Stimulated activated CD4-positive, alpha-beta T cell treated with anti-CD3 and anti-CD28 coated beads, Interleukin-15, amount 100 ng/mL, for 1 hour (primary cell): Measurements from ENCODE around the gene GCLC.
A peak's percentile ranks its signal among the peaks of the same experiment; 100 is the strongest.
"Not testable (repeated sequence)": the region's sequence is repeated elsewhere in the genome, so short reads cannot be mapped to it uniquely, and the experiment has no call there.

Experiments used
- DNase-seq, 2 donors: peaks; one replicate each; pipeline ENCODE4 v3.0.0-alpha.2; 2020; ENCODE audit warnings: low read depth in 1 of 2, low spot score in 1 of 2

Gene GCLC

DNA sequence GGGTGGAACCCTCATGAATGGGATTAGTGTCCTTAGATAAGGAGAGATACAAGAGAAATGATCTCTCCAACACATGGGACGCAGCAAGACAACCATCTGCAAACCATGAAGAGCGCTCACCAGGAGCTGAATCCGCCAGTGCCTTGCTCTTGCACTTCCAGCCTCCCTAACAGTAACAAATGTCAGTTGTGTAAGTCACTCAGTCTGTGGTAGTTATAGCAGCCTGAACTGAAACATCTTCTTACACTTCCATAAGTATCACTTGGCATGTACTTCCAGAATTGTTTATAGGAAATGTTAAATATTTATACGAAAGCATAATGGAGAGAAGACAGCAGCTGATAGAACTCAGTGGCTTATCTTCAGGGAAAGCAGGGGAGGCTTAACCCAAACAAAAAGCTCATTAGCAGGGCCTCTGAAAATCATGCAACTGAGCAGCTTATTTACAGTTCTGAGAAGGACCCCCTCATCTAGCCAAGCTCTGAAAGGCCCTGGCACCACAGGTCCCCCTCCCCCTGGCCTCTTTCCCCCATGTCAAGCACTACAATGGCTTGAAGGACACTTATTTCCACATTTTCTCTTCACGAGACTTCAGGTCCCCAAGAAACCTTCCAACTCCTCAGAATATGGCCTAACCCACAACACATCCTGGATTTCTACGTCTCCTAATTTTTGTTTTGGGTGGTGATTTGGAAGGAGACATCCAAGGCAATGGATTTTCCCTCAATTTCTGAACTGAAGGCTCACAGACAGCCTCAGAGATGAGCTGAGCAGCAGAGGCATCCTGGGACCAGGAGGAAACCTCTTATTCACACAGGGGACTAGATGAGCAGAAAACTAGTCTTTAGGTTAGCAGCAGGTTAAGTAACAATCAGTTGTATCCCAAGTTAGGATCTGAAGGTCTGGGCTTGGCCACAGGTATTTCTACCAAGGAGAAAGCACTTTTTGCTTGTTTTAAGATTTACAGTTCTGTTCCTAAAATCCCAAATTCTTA lies 49.1 kb downstream of the GCLC start:
- DNase-seq: no peak

DNA sequence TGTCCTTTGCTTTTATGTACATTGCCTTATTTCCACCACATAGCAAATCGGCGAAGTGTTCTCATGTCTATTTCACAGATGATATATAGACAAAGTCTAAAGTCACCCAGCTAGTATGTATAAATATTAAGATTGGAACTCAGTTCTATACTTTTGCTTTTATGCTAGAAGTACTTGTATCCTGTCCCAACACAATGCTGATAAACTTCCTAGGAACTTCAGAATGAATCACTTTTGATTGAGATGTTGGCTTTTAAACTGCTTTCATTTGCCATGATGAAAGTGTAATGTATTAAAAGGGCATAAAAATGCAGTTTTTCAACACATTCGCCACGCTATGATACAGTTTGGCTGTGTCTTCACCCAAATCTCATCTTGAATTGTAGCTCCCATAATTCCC lies 50.8 kb downstream of the GCLC start:
- no peak for DNase-seq

- DNase-seq: no peak
Observed at GRCh38 chr6:53493635-53494025, 51.3 kb downstream of the GCLC start.

GRCh38 chr6:53492860-53493634 lies 51.9 kb downstream of the GCLC start:
- peak in 1 of 2 donors; percentile 11 for DNase-seq

DNA sequence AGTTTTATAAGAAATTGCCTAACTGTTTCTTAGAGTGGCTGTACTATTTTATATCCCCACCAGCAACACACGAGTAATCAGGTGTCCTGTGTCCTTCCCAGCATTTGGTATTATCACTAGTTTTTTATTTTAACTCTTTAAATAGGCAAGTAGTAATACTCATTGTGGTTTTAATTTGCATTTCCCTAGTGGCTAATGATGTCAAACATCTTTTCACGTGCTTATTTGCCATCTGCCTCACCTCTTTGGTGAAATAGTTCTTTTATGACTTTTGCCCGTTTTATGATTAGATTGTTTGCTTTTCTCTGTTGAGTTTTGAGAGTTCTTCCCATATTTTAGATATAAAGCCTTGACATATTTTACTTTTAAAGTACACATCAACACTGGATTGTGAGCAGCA lies 57.8 kb downstream of the GCLC start:
- no peak for DNase-seq

- DNase-seq: no peak
Observed at GRCh38 chr6:53486679-53487078, 58.2 kb downstream of the GCLC start.

DNA sequence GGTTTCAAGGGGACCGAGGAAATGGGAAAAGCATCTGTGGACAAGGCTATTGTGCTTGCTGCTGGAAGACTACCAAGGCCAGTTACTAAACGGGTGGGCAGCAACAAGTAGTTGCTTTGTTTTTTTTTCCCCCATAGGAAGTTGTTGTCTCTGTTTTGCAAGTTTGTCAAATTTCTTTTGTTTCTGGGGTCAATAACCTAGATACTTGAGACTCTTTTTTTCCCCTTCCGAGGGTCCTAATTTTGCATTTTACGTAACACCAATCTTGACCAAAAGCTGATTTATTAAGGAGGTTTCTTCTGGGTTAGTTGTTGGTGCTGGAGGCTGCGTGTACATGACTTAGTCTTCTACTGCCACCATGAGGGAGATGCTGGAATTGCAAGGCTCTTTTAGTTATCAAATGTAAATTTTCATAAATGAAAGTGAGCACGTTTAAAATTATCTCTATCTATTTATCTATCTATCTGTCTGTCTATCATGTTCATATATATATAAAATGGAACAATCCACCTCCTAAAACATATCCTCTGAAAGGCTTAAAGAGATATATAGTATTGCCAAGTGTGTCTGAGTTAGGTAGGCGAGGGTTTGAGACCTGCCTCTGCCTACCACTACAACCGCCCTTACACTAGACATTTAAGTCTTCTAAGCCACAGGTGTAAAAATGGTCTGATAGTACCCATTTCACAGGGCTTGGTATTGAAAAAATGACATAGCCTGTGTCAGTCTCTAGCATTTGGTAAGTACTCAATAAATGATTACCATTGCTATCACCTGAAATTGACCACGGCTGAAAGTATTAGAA lies 60.2 kb downstream of the GCLC start:
- DNase-seq: peak in 1 of 2 donors; percentile 26

GRCh38 chr6:53483423-53484353 lies 61.2 kb downstream of the GCLC start:
- DNase-seq: no peak

- no peak for DNase-seq
Observed at GRCh38 chr6:53481323-53481722, 63.6 kb downstream of the GCLC start.

DNA sequence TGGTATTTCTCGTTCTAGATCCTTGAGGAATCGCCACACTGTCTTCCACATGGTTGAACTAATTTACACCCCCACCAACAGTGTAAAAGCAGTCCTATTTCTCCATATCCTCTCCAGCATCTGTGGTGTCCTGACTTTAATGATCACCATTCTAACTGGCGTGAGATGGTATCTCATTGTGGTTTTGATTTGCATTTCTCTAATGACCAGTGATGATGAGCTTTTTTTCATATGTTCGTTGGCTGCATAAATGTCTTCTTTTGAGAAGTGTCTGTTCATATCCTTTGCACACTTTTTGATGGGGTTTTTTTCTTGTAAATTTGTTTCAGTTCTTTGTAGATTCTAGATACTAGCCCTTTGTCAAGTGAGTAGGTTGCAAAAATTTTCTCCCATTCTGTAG lies 64.1 kb downstream of the GCLC start:
- not testable (repeated sequence) for DNase-seq

DNA sequence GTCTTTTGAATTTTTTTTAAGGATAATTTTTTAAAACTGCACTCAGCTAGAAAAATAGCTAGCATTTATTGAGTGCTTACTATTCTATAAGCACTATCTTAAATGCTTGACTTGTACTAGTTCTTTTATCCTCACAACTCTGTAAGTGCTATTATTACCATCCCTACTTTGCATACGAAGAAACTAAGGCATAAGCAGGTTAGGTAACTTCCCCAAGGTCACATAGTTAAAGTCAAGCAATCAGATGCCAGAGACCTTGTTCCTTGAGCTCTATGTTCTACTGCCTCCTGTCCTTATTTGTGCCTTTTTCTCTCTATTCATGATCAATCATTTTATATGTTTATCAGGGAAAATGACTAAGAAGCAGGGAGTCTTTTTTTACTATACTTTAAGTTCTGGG lies 65.0 kb downstream of the GCLC start:
- DNase-seq: no peak

GRCh38 chr6:53476964-53477363 lies 67.9 kb downstream of the GCLC start:
- DNase-seq: no peak

DNA sequence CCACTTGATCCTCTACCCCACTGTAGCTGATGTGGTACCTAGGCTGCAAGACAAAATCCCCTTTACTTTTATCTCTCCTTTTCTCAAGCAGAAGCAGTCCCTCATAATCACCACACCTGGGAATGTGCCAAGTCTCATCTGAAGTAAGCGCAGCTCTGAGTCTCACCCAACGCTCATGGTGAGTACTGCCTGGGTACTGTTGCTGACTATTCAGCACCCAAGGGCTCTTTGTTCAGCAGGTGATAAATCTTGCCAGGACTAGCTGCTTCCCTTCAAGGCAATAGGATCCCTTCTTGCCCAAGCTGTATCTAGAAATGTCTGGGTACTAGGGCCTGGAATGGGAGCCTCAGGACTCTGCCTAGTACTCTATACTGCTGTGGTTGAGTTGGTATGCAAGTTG lies 70.9 kb downstream of the GCLC start:
- DNase-seq: no peak

GRCh38 chr6:53469163-53469562 lies 75.7 kb downstream of the GCLC start:
- no peak for DNase-seq

DNA sequence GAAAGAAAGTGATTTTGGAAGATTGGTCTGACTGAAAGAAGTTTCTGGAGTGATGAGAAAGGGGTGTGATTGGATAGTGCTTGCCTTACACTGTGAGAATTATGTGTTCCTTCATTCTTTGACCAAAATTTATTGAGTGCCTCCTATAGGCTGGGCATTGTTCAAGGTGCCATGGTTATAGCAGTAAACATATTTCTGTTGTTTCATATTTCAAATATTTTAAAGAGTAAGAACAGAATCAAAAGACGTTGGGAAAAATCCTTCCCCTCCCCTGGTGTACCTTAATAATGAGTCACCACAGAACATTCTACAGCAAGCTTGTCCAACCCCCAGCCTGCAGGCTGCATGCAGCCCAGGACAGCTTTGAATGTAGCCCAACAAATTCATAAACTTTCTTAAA lies 78.6 kb downstream of the GCLC start:
- DNase-seq: no peak

GRCh38 chr6:53465732-53466131 lies 79.2 kb downstream of the GCLC start:
- no peak for DNase-seq

- no peak for DNase-seq
Observed at GRCh38 chr6:53464927-53465460, 79.9 kb downstream of the GCLC start.

GRCh38 chr6:53464483-53464882 lies 80.4 kb downstream of the GCLC start:
- DNase-seq: no peak

DNA sequence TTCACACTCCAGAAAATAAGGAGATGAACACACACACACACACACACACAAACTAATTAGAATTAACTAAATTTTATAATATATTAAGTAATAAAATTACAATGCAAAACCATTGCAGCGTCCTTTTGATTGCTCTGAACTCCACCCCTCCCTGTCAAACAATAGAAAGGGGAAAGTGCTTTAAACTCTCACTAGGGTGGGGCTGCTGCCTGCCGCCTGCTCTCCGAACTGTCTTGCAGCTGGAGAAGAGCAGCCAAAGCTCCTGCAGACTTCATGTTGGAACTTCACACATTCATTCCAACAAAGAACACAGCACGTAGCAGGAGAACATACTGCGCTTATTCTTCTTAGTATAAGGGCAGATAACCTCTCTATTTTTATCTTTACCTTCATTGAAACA lies 83.2 kb downstream of the GCLC start:
- no peak for DNase-seq

GRCh38 chr6:53461041-53461656 lies 83.8 kb downstream of the GCLC start:
- DNase-seq: no peak
